HepG2 (cell line): ENCODE measurements around the gene INTS3. TPM values are rescaled to one million over a fixed set of nuclear protein-coding genes. Genes with fewer than 3 reads are reported as not detected.

Source experiments
- ATAC-seq: fragments of 200-7000 bp; cut with Tn5 transposase; 3 replicates; pipeline ENCODE4 v1.9.1; 2020; ENCODE audit warnings: mild to moderate bottlenecking, moderate library complexity
- BruUV-seq: library from RNA; stranded (reverse); fragments of 400-500 nt; replicated peaks from 2 replicates; lab custom pipeline; 2021; lab: Mats Ljungman, UMichigan
- CTCF ChIA-PET: fragments of 300-600 bp; formaldehyde crosslinking; extraction: SDS; loops from one replicate; lab custom pipeline; 2021; ENCODE audit warnings: low total read pairs, inconsistent platforms, low intra/inter-chr PET ratio; lab: Yijun Ruan, JAX
- POLR2A ChIA-PET: fragments of 350-600 bp; sonication (Branson Sonifier 250); formaldehyde crosslinking; loops from one replicate; lab custom pipeline; 2020; ENCODE audit warnings: antibody characterized with exemption, inconsistent platforms; lab: Yijun Ruan, JAX
- DNase-seq: peaks from one replicate; pipeline ENCODE4 v3.0.0-alpha.2; 2015; ENCODE audit warnings: low spot score
- FAIRE-seq: peaks from 3 replicates; lab custom pipeline; 2011; peaks lifted over from hg19 to GRCh38; lab: Jason Lieb, UNC
- H2AFZ ChIP-seq: one replicate; pipeline ENCODE4 v1.6.1; 2011; ENCODE audit warnings: low read length, inconsistent platforms
- H3K27ac ChIP-seq: fragments of 300-600 bp; 3 replicates; pipeline ENCODE4 v1.8.0; 2011; ENCODE audit warnings: mixed run types, mild to moderate bottlenecking, mixed read lengths, low read length, inconsistent platforms; ENCODE audit not compliant: insufficient read depth; ENCODE audit errors: extremely low read length
- H3K27me3 ChIP-seq, 2 experiments: fragments of 200-600 bp in 1 of 2; 2 replicates in 1 of 2; 3 replicates in 1 of 2; pipeline versions ENCODE4 v1.6.0 to v1.8.0; 2011; ENCODE audit warnings: low read length in 2 of 2, mild to moderate bottlenecking in 2 of 2, moderate library complexity in 2 of 2, inconsistent platforms in 1 of 2; ENCODE audit not compliant: insufficient read depth in 2 of 2, control insufficient read depth in 1 of 2
- H3K36me3 ChIP-seq, 2 experiments: fragments of 200-600 bp in 1 of 2; replicated peaks in 1 of 2; 2 replicates in 1 of 2; 3 replicates in 1 of 2; pipeline versions ENCODE4 v1.5.1 to v1.8.0; 2011; ENCODE audit warnings: low read length in 2 of 2, inconsistent platforms in 1 of 2; ENCODE audit not compliant: insufficient read depth in 2 of 2, control insufficient read depth in 1 of 2
- H3K4me1 ChIP-seq: 2 replicates; pipeline ENCODE4 v1.5.1; 2012; ENCODE audit warnings: low read length, inconsistent platforms; ENCODE audit not compliant: insufficient read depth
- H3K4me2 ChIP-seq: 2 replicates; pipeline ENCODE4 v1.6.0; 2011; ENCODE audit warnings: low read depth, low read length, inconsistent platforms
- H3K4me3 ChIP-seq, 3 experiments: fragments of 200-600 bp in 1 of 3; sonication (generic), shearing (Covaris generic) in 1 of 3; replicated peaks in 1 of 3; 2 replicates each; pipeline ENCODE4 v1.5.1; 2011 to 2016; ENCODE audit warnings: low read length in 3 of 3, inconsistent platforms in 2 of 3, low read depth in 2 of 3, mild to moderate bottlenecking in 2 of 3, control low read depth in 1 of 3, mixed read lengths in 1 of 3; ENCODE audit not compliant: insufficient read depth in 1 of 3
- H3K79me2 ChIP-seq: one replicate; pipeline ENCODE4 v1.6.1; 2011; ENCODE audit warnings: low read length, inconsistent platforms; ENCODE audit not compliant: insufficient read depth
- H3K9ac ChIP-seq: 2 replicates; pipeline ENCODE4 v1.6.0; 2011; ENCODE audit warnings: mild to moderate bottlenecking, low read depth, low read length, inconsistent platforms; ENCODE audit not compliant: insufficient read depth
- H3K9me3 ChIP-seq: 2 replicates; pipeline ENCODE4 v1.5.1; 2012; ENCODE audit warnings: mild to moderate bottlenecking, low read length
- H4K20me1 ChIP-seq: 2 replicates; pipeline ENCODE4 v1.6.0; 2011; ENCODE audit warnings: inconsistent platforms, mild to moderate bottlenecking, low read length, moderate library complexity; ENCODE audit not compliant: insufficient read depth
- HOXA7 ChIP-seq: sonication (generic); formaldehyde crosslinking; IDR thresholded peaks from 2 replicates; pipeline ENCODE4 v1.8.1; 2022; ENCODE audit warnings: mild to moderate bottlenecking, missing genetic modification reagents, moderate library complexity
- HOXA9 ChIP-seq: sonication (generic); formaldehyde crosslinking; IDR thresholded peaks from 2 replicates; pipeline ENCODE4 v1.8.1; 2022; ENCODE audit warnings: missing genetic modification reagents, mild to moderate bottlenecking, moderate library complexity, borderline replicate concordance
- KDM4B ChIP-seq: sonication (generic); formaldehyde crosslinking; IDR thresholded peaks from 2 replicates; pipeline ENCODE4 v1.4.0; 2020; ENCODE audit warnings: missing genetic modification reagents
- NKX3-1 ChIP-seq: sonication (generic); formaldehyde crosslinking; IDR thresholded peaks from 2 replicates; pipeline ENCODE4 v1.5.0; 2020; ENCODE audit warnings: missing genetic modification reagents
- PHF5A ChIP-seq: IDR thresholded peaks from one replicate; pipeline ENCODE4 v1.6.1; 2018; ENCODE audit warnings: low read depth, missing genetic modification reagents; ENCODE audit not compliant: unreplicated experiment
- RBM22 ChIP-seq: fragments of 200-400 bp; formaldehyde crosslinking; optimal IDR thresholded peaks from 2 replicates; pipeline ENCODE3; 2017; ENCODE audit warnings: mild to moderate bottlenecking, low read length, moderate library complexity
- RNF2 ChIP-seq: fragments of 450-650 bp; conservative IDR thresholded peaks from 2 replicates; pipeline ENCODE4 v1.6.1; 2016; ENCODE audit warnings: low read depth
- SOX5 ChIP-seq: IDR thresholded peaks from 2 replicates; pipeline ENCODE4 v1.6.1; 2016; ENCODE audit warnings: borderline replicate concordance
- SOX6 ChIP-seq, 2 experiments: fragments of 450-650 bp in 1 of 2; sonication (generic) in 1 of 2; formaldehyde crosslinking in 1 of 2; IDR thresholded peaks; 2 replicates each; pipeline versions ENCODE4 v1.4.0 to v1.6.1; 2017 to 2020; ENCODE audit warnings: antibody characterized with exemption in 1 of 2, mild to moderate bottlenecking in 1 of 2, missing genetic modification reagents in 1 of 2
- ZNF235 ChIP-seq: sonication (generic); formaldehyde crosslinking; IDR thresholded peaks from 2 replicates; pipeline ENCODE4 v1.8.1; 2023; ENCODE audit warnings: mild to moderate bottlenecking, missing genetic modification reagents, borderline replicate concordance
- ZNF367 ChIP-seq: sonication (generic); formaldehyde crosslinking; IDR thresholded peaks from 2 replicates; pipeline ENCODE4 v1.4.0; 2020; ENCODE audit warnings: missing genetic modification reagents, borderline replicate concordance
- ZNF709 ChIP-seq: sonication (generic); formaldehyde crosslinking; IDR thresholded peaks from 2 replicates; pipeline ENCODE4 v1.5.0; 2020; ENCODE audit warnings: mild to moderate bottlenecking, missing genetic modification reagents
- ZNF724P ChIP-seq: sonication (generic); formaldehyde crosslinking; IDR thresholded peaks from 2 replicates; pipeline ENCODE4 v1.8.0; 2022; ENCODE audit warnings: missing genetic modification reagents, borderline replicate concordance
- ZNF747 ChIP-seq: sonication (generic); formaldehyde crosslinking; IDR thresholded peaks from 2 replicates; pipeline ENCODE4 v1.8.1; 2023; ENCODE audit warnings: missing genetic modification reagents, mild to moderate bottlenecking, borderline replicate concordance
- ZNF792 ChIP-seq: IDR thresholded peaks from 2 replicates; pipeline ENCODE4 v1.6.1; 2016
- WGBS: methylation state at CpG from one replicate; pipeline ENCODE4 v1.1.6; 2017; ENCODE audit warnings: low lambda C conversion rate; 5-methylcytosine and 5-hydroxymethylcytosine counted together
- in situ Hi-C: cut with HindIII; loops from 2 replicates; pipeline ENCODE4 v1.10.0; 2017; ENCODE audit warnings: low pct_unique_long_range_greater_than_20kb; ENCODE audit not compliant: extremely low pct_ligation_motif_present
- intact Hi-C: fragments of 100-400 bp; cut with micrococcal nuclease; formaldehyde crosslinking; loops from one replicate; pipeline ENCODE4 v1.10.0; 2022; ENCODE audit not compliant: unreplicated experiment
- polyA plus RNA-seq, 8 experiments: library from polyadenylated mRNA; depleted of rRNA in 3 of 8; stranded (reverse) in 7 of 8; unstranded in 1 of 8; fragments of >200 nt; fragmentation: Illumina TruSeq in 4 of 8; extraction: Trizol in 4 of 8; gene quantifications; 2 replicates each; pipeline versions ENCODE4 v1.2.1 to v1.2.3, GENCODE V29; 2011 to 2016; ENCODE audit warnings: low read depth in 4 of 8, missing spikeins in 1 of 8, mixed read lengths in 1 of 8; ENCODE audit not compliant: insufficient read depth in 1 of 8
- total RNA-seq, 5 experiments: library from RNA; depleted of rRNA; stranded (reverse); fragments of >200 nt; fragmentation: Illumina TruSeq; extraction: Trizol; gene quantifications; 2 replicates each; pipeline ENCODE4 v1.2.3, GENCODE V29; 2016; ENCODE audit warnings: low read depth in 1 of 5
- TF ChIP-seq, protein P1 (sequence below): IDR thresholded peaks from 2 replicates; pipeline ENCODE4 v1.6.1; 2016
- TF ChIP-seq, protein P2 (sequence below): IDR thresholded peaks from 2 replicates; pipeline ENCODE4 v1.6.1; 2016; ENCODE audit warnings: low read depth
- TF ChIP-seq, protein P3 (sequence below): sonication (generic); formaldehyde crosslinking; IDR thresholded peaks from 2 replicates; pipeline ENCODE4 v1.5.0; 2020; ENCODE audit warnings: mild to moderate bottlenecking, missing genetic modification reagents
- TF ChIP-seq, protein P4 (sequence below): sonication (generic); formaldehyde crosslinking; IDR thresholded peaks from 2 replicates; pipeline ENCODE4 v1.5.0; 2020; ENCODE audit warnings: missing genetic modification reagents

The INTS3 gene
- total and polyA plus RNA-seq, 2 of the 13 experiments (the other 11 are each of a cell fraction or from before 2014, with no cell fraction given) = 17.2 to 27.2 TPM

DNA sequence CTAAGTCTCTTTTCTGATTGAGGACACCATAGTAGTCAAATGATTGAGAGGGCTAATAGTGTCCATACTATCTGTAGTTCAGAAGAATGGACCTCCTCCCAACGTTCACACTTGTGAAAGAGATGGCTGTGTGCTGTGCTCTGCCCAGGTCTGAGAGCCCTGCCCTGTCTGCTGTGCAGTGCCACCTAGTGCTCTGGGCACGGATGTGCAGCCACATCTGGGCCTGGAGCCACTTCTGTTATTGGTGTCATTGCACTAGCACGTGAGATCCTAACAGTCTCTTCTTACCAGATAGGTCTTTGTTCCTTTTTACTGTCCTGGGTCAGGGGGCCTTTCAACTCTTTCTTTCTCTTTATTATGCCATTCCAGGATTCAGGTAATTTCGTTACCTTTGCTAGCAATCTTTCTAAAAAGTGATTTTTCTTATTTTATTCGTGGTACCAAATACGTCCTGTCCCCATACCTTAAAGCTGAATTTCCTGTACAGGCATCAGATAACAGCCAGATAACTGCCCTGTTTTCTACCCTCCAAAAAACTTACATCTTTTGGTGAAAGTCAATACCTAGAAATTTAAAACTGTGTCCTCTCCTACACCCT is 21.7 kb downstream of the INTS3 start:
- ATAC-seq (peak; percentile 99), DNase-seq (peak; percentile 70), FAIRE-seq (peak; percentile 94)
- peaks cover 17 to 64% of the 10 kb centered on the region in 2 experiments for H3K36me3 ChIP-seq
- H3K79me2 ChIP-seq = no peaks in the 10 kb centered on the region
- in situ Hi-C loops = loop anchor here (5.0 to 10.0 kb wide), 2 partner anchors 72 to 235 kb away; partner anchors contain the start of gene NPR1
- no peaks in the 10 kb centered on the region for H3K27me3 ChIP-seq
- no peaks in the 10 kb centered on the region for H3K9me3 ChIP-seq
- no peak overlapping the region for H2AFZ ChIP-seq
- POLR2A ChIA-PET = no interaction called here
- H3K27ac ChIP-seq = no peak overlapping the region
- WGBS = 75% methylated on average over 5 of the region's 6 CpGs
- no peaks in the 10 kb centered on the region for H3K4me1 ChIP-seq
- intact Hi-C loops = loop anchor here (1.0 to 10.0 kb wide), 3 partner anchors 72 to 245 kb away; no protein-coding TSS in a partner anchor
- H3K4me2 ChIP-seq = no peak overlapping the region
- no peak overlapping the region for H3K9ac ChIP-seq
- no peak overlapping the region for H3K4me3 ChIP-seq
- CTCF ChIA-PET = interaction anchor here (1.1 to 5.5 kb wide), 5 partner anchors 72 to 238 kb away, joined by 3 to 38 read pairs (median 5); partner anchors contain the start of gene NPR1
- BruUV-seq = no TSS peak
- H4K20me1 ChIP-seq = no peaks in the 10 kb centered on the region
- TF ChIP-seq RBM22 (no peak), RNF2 (no peak), PHF5A (no peak), HOXA9 (CRISPR knock-in tag) (no peak), ZNF792 (no peak), ZNF747 (CRISPR knock-in tag) (no peak), ZNF724P (CRISPR knock-in tag) (no peak), ZNF367 (CRISPR knock-in tag) (no peak), SOX6 (IDR thresholded peaks at IDR 0.05) (no peak), SOX6 (CRISPR knock-in tag; IDR thresholded peaks at IDR 0.05) (peak; percentile 14; the same call in 1 of the 2 replicates), HOXA7 (CRISPR knock-in tag) (no peak), NKX3-1 (CRISPR knock-in tag) (no peak), ZNF235 (CRISPR knock-in tag) (no peak), SOX5 (CRISPR knock-in tag) (peak; percentile 20; the same call in 1 of the 2 replicates), ZNF709 (CRISPR knock-in tag) (no peak), KDM4B (CRISPR knock-in tag) (0 out of 2 replicates have a peak, but pooled peaks have one; percentile 46)
- TF ChIP-seq, protein P1, sequence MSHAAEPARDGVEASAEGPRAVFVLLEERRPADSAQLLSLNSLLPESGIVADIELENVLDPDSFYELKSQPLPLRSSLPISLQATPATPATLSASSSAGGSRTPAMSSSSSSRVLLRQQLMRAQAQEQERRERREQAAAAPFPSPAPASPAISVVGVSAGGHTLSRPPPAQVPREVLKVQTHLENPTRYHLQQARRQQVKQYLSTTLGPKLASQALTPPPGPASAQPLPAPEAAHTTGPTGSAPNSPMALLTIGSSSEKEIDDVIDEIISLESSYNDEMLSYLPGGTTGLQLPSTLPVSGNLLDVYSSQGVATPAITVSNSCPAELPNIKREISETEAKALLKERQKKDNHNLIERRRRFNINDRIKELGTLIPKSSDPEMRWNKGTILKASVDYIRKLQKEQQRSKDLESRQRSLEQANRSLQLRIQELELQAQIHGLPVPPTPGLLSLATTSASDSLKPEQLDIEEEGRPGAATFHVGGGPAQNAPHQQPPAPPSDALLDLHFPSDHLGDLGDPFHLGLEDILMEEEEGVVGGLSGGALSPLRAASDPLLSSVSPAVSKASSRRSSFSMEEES (CRISPR knock-in tag) = peak; percentile 15; the same call in 1 of the 2 replicates
- TF ChIP-seq, protein P2, sequence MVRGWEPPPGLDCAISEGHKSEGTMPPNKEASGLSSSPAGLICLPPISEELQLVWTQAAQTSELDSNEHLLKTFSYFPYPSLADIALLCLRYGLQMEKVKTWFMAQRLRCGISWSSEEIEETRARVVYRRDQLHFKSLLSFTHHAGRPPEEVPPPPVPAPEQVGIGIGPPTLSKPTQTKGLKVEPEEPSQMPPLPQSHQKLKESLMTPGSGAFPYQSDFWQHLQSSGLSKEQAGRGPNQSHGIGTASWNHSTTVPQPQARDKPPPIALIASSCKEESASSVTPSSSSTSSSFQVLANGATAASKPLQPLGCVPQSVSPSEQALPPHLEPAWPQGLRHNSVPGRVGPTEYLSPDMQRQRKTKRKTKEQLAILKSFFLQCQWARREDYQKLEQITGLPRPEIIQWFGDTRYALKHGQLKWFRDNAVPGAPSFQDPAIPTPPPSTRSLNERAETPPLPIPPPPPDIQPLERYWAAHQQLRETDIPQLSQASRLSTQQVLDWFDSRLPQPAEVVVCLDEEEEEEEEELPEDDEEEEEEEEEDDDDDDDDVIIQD (CRISPR knock-in tag) = no peak
- TF ChIP-seq, protein P3, sequence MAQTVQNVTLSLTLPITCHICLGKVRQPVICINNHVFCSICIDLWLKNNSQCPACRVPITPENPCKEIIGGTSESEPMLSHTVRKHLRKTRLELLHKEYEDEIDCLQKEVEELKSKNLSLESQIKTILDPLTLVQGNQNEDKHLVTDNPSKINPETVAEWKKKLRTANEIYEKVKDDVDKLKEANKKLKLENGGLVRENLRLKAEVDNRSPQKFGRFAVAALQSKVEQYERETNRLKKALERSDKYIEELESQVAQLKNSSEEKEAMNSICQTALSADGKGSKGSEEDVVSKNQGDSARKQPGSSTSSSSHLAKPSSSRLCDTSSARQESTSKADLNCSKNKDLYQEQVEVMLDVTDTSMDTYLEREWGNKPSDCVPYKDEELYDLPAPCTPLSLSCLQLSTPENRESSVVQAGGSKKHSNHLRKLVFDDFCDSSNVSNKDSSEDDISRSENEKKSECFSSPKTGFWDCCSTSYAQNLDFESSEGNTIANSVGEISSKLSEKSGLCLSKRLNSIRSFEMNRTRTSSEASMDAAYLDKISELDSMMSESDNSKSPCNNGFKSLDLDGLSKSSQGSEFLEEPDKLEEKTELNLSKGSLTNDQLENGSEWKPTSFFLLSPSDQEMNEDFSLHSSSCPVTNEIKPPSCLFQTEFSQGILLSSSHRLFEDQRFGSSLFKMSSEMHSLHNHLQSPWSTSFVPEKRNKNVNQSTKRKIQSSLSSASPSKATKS (CRISPR knock-in tag) = no peak
- TF ChIP-seq, protein P4, sequence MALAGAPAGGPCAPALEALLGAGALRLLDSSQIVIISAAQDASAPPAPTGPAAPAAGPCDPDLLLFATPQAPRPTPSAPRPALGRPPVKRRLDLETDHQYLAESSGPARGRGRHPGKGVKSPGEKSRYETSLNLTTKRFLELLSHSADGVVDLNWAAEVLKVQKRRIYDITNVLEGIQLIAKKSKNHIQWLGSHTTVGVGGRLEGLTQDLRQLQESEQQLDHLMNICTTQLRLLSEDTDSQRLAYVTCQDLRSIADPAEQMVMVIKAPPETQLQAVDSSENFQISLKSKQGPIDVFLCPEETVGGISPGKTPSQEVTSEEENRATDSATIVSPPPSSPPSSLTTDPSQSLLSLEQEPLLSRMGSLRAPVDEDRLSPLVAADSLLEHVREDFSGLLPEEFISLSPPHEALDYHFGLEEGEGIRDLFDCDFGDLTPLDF (CRISPR knock-in tag) = no peak
